Left hindlimb (tissue), 1 donor: ENCODE results near the gene KRTDAP.

ENCODE experiments used
- DNase-seq: peaks from one replicate; pipeline ENCODE4 v3.0.0-alpha.2; 2018

Gene KRTDAP

GRCh38 chr19:35490364-35490763 lies at the start of gene KRTDAP:
Gene KRTDAP, minus strand, starts transcription at chr19:35490464. Its CDS starts 22 bp downstream, at chr19:35490442.
- no peak for DNase-seq

- DNase-seq: no peak
Measured at GRCh38 chr19:35539850-35540249, 49.6 kb upstream of the KRTDAP start.

- DNase-seq: no peak
Measured at GRCh38 chr19:35539314-35539713, 49.0 kb upstream of the KRTDAP start.

- DNase-seq: no peak
Measured at GRCh38 chr19:35534803-35535480, 44.7 kb upstream of the KRTDAP start.

- DNase-seq: no peak
Measured at GRCh38 chr19:35533822-35534392, 43.6 kb upstream of the KRTDAP start.

- no peak for DNase-seq
Measured at GRCh38 chr19:35533201-35533821, 43.0 kb upstream of the KRTDAP start, which contains the start of gene GAPDHS. Gene GAPDHS, plus strand, starts transcription at chr19:35533456. Its CDS starts 72 bp downstream, at chr19:35533528.

GRCh38 chr19:35531291-35531690 lies 41.0 kb upstream of the KRTDAP start:
- no peak for DNase-seq

GRCh38 chr19:35529241-35530218 lies 39.3 kb upstream of the KRTDAP start:
- no peak for DNase-seq

GRCh38 chr19:35528218-35529038 lies 38.2 kb upstream of the KRTDAP start, which contains the start of gene SBSN:
Gene SBSN, minus strand, starts transcription at chr19:35528311. Its CDS starts 30 bp downstream, at chr19:35528281.
- DNase-seq: no peak

GRCh38 chr19:35525873-35526272 lies 35.6 kb upstream of the KRTDAP start:
- DNase-seq: no peak

- DNase-seq: no peak
Measured at GRCh38 chr19:35524181-35524837, 34.0 kb upstream of the KRTDAP start.

GRCh38 chr19:35522745-35523327 lies 32.6 kb upstream of the KRTDAP start:
- no peak for DNase-seq

- no peak for DNase-seq
Measured at GRCh38 chr19:35521124-35521743, 31.0 kb upstream of the KRTDAP start.

GRCh38 chr19:35519291-35519690 lies 29.0 kb upstream of the KRTDAP start:
- no peak for DNase-seq

GRCh38 chr19:35518313-35518712 lies 28.0 kb upstream of the KRTDAP start:
- DNase-seq: no peak

- DNase-seq: no peak
Measured at GRCh38 chr19:35517342-35517741, 27.1 kb upstream of the KRTDAP start.

GRCh38 chr19:35516310-35516709 lies 26.0 kb upstream of the KRTDAP start:
- DNase-seq: no peak

- DNase-seq: no peak
Measured at GRCh38 chr19:35514282-35514809, 24.1 kb upstream of the KRTDAP start.

GRCh38 chr19:35513628-35514281 lies 23.5 kb upstream of the KRTDAP start, which contains the start of gene DMKN:
Gene DMKN, minus strand, starts transcription at chr19:35513649. Its CDS starts 174 bp downstream, at chr19:35513475.
- DNase-seq: no peak
